Naive B cell (primary cell): Measurements from ENCODE around the gene ARV1. TPM values are rescaled to one million over a fixed set of nuclear protein-coding genes. Genes with fewer than 3 reads are reported as not detected.
"Not testable (repeated sequence)": the region's sequence is repeated elsewhere in the genome, so short reads cannot be mapped to it uniquely, and the experiment has no call there.

Source experiments
- ATAC-seq, 2 donors: fragments of 150-1000 bp; cut with Tn5 transposase; 2 replicates each; pipeline ENCODE4 v1.10.0; 2021; ENCODE audit warnings: low read depth in 2 of 2, mild to moderate bottlenecking in 2 of 2, moderate library complexity in 2 of 2
- DNase-seq: peaks from one replicate; pipeline ENCODE4 v3.0.0; 2022
- H3K27ac Mint-ChIP-seq, 6 donors: one replicate each; pipeline ENCODE4 v1.8.0; 2020 to 2022; ENCODE audit warnings: mild to moderate bottlenecking in 6 of 6, mixed read lengths in 6 of 6, moderate library complexity in 5 of 6, inconsistent platforms in 2 of 6
- H3K27me3 Mint-ChIP-seq, 3 donors: one replicate each; pipeline ENCODE4 v1.8.0; 2021 to 2022; ENCODE audit warnings: mixed read lengths in 3 of 3, mild to moderate bottlenecking in 1 of 3
- H3K36me3 Mint-ChIP-seq, 2 donors: one replicate each; pipeline ENCODE4 v1.8.0; 2020 to 2022; ENCODE audit warnings: mixed read lengths in 2 of 2, inconsistent platforms in 1 of 2, mild to moderate bottlenecking in 1 of 2
- H3K4me1 Mint-ChIP-seq, 3 donors: one replicate each; pipeline ENCODE4 v1.8.0; 2020 to 2022; ENCODE audit warnings: mixed read lengths in 3 of 3, inconsistent platforms in 1 of 3, mild to moderate bottlenecking in 1 of 3, moderate library complexity in 1 of 3
- H3K4me3 Mint-ChIP-seq, 8 donors: one replicate each; pipeline ENCODE4 v1.8.0; 2020 to 2022; ENCODE audit warnings: mild to moderate bottlenecking in 8 of 8, mixed read lengths in 8 of 8, moderate library complexity in 8 of 8, inconsistent platforms in 2 of 8
- H3K9me3 Mint-ChIP-seq, 7 donors: one replicate each; pipeline ENCODE4 v1.8.0; 2020 to 2022; ENCODE audit warnings: mixed read lengths in 7 of 7, mild to moderate bottlenecking in 5 of 7, inconsistent platforms in 2 of 7, moderate library complexity in 1 of 7
- polyA plus RNA-seq, 6 donors: library from polyadenylated mRNA; unstranded; fragments of 300-500 nt; fragmentation: Illumina TruSeq; gene quantifications; one replicate each; pipeline ENCODE4 v1.2.3, GENCODE V29; 2021; ENCODE audit warnings: low read depth in 6 of 6

ARV1 gene
- polyA plus RNA-seq, 6 donors from 2014 or later: 33.6 to 46.4 (median 38.8) TPM

DNA sequence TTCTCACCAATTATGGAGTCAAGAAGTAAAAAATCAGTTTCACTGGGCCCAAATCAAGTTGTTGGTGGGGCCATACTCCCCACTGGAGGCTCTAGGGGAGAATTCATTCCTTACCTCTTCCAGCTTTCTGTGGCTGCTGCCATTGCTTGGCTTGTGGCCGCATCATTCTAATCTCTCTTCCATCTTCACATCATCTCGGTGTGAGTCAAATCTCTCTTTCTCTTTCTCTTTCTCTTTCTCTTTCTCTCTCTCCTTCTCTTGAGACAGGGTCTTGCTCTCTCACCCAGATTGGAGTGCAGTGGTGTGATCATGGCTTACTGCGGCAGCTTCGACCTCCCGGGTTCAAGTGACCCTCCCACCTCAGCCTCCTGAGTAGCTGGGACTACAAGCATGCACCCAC is 33.1 kb downstream of the ARV1 start:
- ATAC-seq: no peak

DNA sequence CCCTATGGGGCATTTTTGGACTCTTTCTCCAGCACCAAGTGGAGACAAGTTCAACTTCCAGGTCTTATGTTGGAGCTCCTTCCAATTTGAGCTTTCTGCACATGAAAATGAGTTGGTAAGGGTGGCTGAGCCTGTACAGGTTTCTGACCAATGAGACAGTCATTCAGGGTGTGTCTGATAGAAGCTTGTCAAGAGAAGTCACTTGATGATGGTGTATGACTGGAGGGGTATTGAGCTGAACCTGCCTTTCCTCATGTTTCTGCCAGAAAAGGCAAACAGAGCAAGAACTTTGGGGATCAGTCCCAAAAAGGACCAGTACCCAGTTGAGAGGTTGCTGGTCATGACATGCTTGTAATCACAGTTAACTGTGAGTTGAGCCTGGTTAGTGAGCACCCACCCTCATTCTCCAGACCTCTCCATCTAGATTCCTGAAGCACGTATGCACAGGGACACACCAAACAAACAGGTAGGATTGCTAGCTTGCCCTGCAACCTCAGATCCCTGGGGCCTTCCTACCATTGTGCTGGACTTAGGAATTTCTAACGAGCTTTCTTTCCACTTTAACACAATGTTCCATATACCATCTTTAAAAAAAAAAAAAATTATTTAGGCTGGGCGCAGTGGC is 34.6 kb downstream of the ARV1 start:
- H3K36me3 Mint-ChIP-seq: no peaks in the 10 kb centered on the region
- H3K27me3 Mint-ChIP-seq: no peaks in the 10 kb centered on the region
- no peaks in the 10 kb centered on the region for H3K9me3 Mint-ChIP-seq
- no peak overlapping the region for H3K27ac Mint-ChIP-seq
- no peaks in the 10 kb centered on the region for H3K4me1 Mint-ChIP-seq
- ATAC-seq (no peak), DNase-seq (no peak)
- no peak overlapping the region for H3K4me3 Mint-ChIP-seq

More for the DNA sequence above, 33.1 kb downstream of the ARV1 start:
- Mint-ChIP-seq H3K36me3 (no peaks in the 10 kb centered on the region), H3K27me3 (no peaks in the 10 kb centered on the region), H3K4me3 (no peak overlapping the region), H3K4me1 (no peaks in the 10 kb centered on the region), H3K9me3 (peaks cover 0 to 10% (median 9%) of the 10 kb centered on the region in 7 donors), H3K27ac (no peak overlapping the region)
- no peak for DNase-seq

DNA sequence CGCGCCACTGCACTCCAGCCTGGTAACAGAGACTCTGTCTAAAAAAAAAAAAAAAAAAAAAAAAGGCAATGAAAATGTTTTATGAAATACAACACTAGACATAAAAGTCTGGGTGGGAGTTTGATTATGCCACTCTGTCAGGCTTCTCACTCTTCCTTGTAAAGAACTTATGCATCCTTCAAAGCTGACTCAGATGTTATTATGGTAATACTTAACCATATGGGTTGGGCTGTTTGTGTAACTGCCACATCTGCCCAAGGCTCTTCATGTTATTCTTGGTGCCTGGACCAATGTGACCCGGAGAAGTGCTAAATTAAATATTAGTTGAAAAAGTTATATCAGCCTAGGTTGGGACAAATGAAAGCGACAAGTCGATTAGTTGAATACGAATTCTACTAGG is 37.3 kb downstream of the ARV1 start:
- Mint-ChIP-seq H3K36me3 (peaks cover 0 to 5% of the 10 kb centered on the region in 2 donors), H3K4me1 (peaks cover 0 to 9% (median 0%) of the 10 kb centered on the region in 3 donors), H3K9me3 (no peaks in the 10 kb centered on the region), H3K4me3 (no peak overlapping the region), H3K27ac (no peak overlapping the region), H3K27me3 (no peaks in the 10 kb centered on the region)
- ATAC-seq (no peak), DNase-seq (no peak)

DNA sequence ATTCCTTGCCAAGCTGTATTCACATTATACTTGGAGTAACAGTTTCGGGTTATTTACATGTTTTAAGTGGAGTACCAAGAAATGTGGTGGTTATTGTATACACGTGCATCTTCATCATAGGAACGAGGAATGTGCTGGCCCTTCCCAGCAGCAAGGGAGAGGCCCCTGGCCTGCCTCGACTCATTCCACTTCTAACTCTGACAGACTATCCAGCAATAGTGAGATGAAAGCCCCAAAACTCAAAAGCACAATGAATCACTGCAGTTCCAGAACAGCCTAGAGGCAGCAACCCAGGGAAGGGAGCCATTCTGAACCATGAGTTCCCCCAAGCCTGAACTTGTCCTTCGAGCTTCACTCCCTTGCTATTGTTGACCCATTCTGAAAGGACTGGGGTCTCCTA is 38.1 kb downstream of the ARV1 start:
- H3K4me3 Mint-ChIP-seq: no peak overlapping the region
- H3K9me3 Mint-ChIP-seq: no peaks in the 10 kb centered on the region
- no peaks in the 10 kb centered on the region for H3K27me3 Mint-ChIP-seq
- peaks cover 0 to 9% (median 0%) of the 10 kb centered on the region in 3 donors for H3K4me1 Mint-ChIP-seq
- ATAC-seq: no peak
- DNase-seq: no peak
- peak overlapping the region in 1 of 6 donors; percentile 38 for H3K27ac Mint-ChIP-seq
- H3K36me3 Mint-ChIP-seq: peaks cover 0 to 8% of the 10 kb centered on the region in 2 donors

DNA sequence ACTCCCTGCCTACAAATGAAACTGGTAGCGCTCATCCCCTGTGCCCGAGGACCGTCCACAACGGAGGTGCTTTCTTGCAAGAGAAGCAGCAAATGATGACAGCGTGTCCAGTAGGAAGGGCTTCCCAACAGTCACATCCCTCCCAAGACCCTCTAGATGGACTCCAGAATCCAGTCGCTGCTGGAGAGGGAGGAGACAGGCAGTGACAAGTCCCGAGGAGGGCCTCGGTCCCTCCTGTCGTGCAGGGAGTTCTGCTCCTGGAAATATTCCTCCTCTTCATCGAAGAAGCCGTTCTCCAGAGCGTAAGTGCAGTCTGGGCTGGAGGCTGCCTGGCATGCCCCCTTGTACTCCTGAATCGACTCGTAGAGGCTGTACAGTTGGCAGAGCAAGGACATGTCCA is 40.8 kb downstream of the ARV1 start:
- Mint-ChIP-seq H3K36me3 (peaks cover 0 to 10% of the 10 kb centered on the region in 2 donors), H3K27me3 (no peaks in the 10 kb centered on the region), H3K4me1 (peaks cover 0 to 9% (median 0%) of the 10 kb centered on the region in 3 donors), H3K9me3 (no peaks in the 10 kb centered on the region), H3K4me3 (peak overlapping the region in 3 of 8 donors; percentile 43 to 90 (median 72)), H3K27ac (no peak overlapping the region)
- DNase-seq (no peak), ATAC-seq (no peak)

DNA sequence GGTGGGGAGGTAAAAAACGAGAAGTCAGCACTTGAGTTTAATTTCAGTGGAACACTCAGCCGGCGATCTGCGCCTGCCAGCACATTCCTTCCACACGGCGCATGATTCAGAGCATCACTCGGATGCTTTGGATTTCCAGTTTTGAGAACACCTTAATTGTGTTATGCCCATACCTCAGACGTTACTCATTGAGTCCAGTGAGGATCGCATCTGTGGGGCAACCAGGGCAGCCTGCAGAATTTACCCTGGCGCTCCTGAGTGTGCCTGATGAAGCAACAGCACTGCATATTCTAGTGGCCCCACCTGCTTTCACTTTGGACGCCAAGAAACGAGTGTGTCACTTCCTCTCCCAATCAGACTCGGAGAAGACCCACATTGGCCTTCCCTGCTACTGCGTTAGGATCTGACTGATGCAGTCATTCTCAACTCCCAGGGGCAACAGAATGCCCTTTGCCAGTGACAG is 41.3 kb downstream of the ARV1 start:
- Mint-ChIP-seq H3K9me3 (no peaks in the 10 kb centered on the region), H3K27ac (peak overlapping the region in 1 of 6 donors; percentile 56), H3K4me1 (peaks cover 0 to 9% (median 0%) of the 10 kb centered on the region in 3 donors), H3K27me3 (no peaks in the 10 kb centered on the region), H3K36me3 (peaks cover 0 to 10% of the 10 kb centered on the region in 2 donors), H3K4me3 (peak overlapping the region; percentile 30 to 90 (median 70))
- DNase-seq: no peak
- ATAC-seq: peak in 1 of 2 donors; percentile 47

DNA sequence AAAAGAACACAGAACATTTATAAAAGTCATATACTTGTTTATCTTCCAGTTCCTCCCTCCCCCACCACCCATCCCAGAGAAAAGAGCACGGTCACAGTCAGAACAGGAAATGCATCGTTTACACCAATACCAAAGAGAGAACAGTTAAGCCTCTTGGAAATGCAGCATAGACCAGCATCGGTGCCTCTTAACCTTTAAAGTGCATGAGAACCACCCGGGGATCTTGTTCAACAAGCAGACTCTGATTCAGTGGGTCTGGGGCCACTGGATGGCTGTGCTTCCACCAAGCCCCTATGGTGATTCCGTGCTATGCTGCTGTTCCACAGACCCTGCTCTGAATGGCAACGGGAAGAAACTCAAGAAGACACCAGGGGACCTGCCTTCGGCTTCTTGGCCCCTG is 41.9 kb downstream of the ARV1 start:
- Mint-ChIP-seq H3K27me3 (no peaks in the 10 kb centered on the region), H3K36me3 (peaks cover 0 to 10% of the 10 kb centered on the region in 2 donors), H3K4me3 (peak overlapping the region in 2 of 8 donors; percentile 25 to 43), H3K27ac (peak overlapping the region in 2 of 6 donors; percentile 57 to 67), H3K4me1 (peaks cover 0 to 9% (median 0%) of the 10 kb centered on the region in 3 donors), H3K9me3 (no peaks in the 10 kb centered on the region)
- ATAC-seq: no peak
- no peak for DNase-seq

DNA sequence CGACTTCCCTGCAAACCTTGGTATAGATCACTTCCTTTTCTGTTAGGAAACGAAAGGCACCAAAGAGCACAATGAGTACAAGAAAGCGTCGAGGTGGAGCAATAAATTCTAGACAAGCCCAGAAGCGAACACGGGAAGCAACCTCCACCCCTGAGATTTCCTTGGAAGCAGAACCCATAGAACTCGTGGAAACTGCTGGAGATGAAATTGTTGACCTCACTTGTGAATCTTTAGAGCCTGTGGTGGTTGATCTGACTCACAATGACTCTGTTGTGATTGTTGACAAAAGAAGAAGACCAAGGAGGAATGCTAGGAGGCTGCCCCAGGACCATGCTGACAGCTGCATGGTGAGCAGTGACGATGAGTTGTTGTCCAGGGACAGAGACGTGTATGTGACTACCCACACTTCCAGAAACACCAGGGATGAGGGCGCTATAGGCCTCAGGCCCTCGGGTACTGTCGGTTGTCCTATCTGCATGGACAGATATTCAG is 42.7 kb downstream of the ARV1 start:
- H3K4me1 Mint-ChIP-seq: peaks cover 0 to 9% (median 0%) of the 10 kb centered on the region in 3 donors

DNA sequence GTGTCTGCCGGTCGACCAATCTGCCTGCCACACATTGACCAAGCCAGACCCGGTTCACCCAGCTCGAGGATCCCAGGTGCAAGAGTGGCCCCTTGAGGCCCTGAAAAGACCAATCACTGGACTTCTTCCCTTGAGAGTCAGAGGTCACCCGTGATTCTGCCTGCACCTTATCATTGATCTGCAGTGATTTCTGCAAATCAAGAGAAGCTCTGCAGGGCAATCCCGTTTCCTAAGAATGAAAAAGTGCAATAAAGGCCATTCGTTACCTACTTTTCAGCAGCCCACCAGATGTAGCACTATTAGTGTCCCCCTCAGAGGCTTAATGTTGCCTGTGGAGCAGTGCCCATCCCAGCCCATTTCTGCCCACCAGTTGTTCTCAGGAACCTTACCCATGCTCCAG is 43.6 kb downstream of the ARV1 start:
- H3K27ac Mint-ChIP-seq, ATAC-seq, H3K27me3 Mint-ChIP-seq, H3K4me3 Mint-ChIP-seq, DNase-seq, H3K9me3 Mint-ChIP-seq: not testable (repeated sequence)
- peaks cover 0 to 10% of the 10 kb centered on the region in 2 donors for H3K36me3 Mint-ChIP-seq
- peaks cover under 1 to 14% (median 2%) of the 10 kb centered on the region in 3 donors for H3K4me1 Mint-ChIP-seq

More for the DNA sequence above, 42.7 kb downstream of the ARV1 start:
- Mint-ChIP-seq H3K4me3 (no peak overlapping the region), H3K27ac (peak overlapping the region in 1 of 6 donors; percentile 15), H3K27me3 (no peaks in the 10 kb centered on the region), H3K9me3 (no peaks in the 10 kb centered on the region), H3K36me3 (peaks cover 0 to 10% of the 10 kb centered on the region in 2 donors)
- DNase-seq (no peak), ATAC-seq (no peak)

DNA sequence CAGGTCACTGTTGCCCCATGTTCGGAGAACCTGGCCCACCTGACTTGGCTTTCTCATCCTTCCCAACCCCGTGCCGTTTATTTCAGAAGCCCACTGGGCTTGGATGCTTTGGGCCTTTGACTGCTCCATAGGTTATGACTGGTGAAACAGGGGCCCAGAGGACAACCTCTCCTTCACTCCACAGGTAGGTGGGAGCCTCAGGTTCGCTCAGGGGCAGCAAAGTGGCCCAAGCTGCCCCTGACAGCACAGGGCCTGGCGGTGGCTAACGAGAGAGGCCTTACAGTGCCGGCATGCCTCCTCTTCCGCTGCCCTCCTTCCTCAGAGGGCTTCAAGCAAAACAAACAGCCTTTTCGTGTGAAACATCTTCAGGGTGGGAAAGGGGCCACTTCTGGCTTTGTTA is 44.3 kb downstream of the ARV1 start:
- H3K27ac Mint-ChIP-seq: no peak overlapping the region
- H3K27me3 Mint-ChIP-seq: peaks cover 0 to 11% (median 0%) of the 10 kb centered on the region in 3 donors
- no peaks in the 10 kb centered on the region for H3K9me3 Mint-ChIP-seq
- H3K36me3 Mint-ChIP-seq: peaks cover 0 to 10% of the 10 kb centered on the region in 2 donors
- H3K4me3 Mint-ChIP-seq: no peak overlapping the region
- ATAC-seq (no peak), DNase-seq (no peak)
- H3K4me1 Mint-ChIP-seq: peaks cover 4 to 18% (median 8%) of the 10 kb centered on the region in 3 donors

DNA sequence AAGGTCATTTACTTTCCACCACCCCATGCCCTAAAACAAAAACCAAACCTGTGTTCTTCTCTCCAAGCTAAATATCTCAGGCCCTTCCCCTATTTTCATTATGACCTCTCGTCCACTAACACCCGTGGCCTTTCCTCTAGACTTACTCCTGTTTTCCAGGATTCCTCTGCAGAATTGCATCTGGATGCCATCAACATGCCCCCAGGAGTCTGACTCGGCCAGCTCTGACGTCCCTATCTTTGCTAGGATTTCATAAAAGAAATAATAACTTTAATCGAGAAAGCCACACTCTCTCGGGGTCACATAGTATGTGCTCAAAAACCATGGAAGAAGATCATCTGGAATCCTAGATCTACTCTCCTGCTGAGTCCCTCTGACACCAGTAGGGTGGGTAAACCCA is 47.7 kb downstream of the ARV1 start:
- H3K4me1 Mint-ChIP-seq: peaks cover 10 to 25% (median 14%) of the 10 kb centered on the region in 3 donors
- peaks cover 0 to 17% (median 5%) of the 10 kb centered on the region in 3 donors for H3K27me3 Mint-ChIP-seq
- ATAC-seq (no peak), DNase-seq (no peak)
- peaks cover 0 to 5% of the 10 kb centered on the region in 2 donors for H3K36me3 Mint-ChIP-seq
- H3K27ac Mint-ChIP-seq: peak overlapping the region in 1 of 6 donors; percentile 12
- no peak overlapping the region for H3K4me3 Mint-ChIP-seq
- H3K9me3 Mint-ChIP-seq: no peaks in the 10 kb centered on the region

DNA sequence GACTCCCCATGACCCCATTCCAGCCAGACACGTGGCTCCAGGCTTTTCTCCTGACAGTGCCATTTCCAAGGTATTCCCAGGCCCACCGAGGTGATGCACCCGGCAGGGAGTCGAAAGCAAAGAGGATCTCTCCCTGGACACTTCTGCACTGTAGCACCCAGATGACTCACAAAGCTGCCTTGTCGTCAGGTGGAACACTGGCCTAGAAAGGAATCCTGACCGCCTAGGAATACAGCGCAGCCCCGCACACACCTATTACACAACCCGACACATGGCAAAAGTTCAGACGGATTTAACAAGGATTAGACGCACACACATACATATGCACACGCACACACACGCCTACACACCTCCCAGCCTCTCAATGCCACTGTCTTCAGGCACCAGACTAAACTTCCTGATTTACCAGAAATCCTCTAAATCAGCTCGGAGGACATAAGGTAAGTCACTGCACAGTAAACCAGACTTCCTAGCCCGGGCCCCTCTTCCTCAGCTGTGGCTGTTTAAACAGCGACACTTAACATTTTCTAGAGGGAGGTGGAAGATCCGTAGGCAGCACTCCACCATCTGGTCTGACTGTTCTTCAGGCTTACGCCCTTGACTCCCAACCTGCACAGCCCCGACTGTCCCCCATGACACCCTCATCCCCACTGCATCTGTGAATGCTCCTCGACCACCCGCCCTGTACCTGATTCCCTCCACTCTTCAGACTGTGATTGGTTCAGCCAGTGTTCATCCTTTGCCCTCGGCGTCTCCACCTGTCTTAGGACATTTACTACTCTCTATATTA is 48.4 kb downstream of the ARV1 start:
- Mint-ChIP-seq H3K4me1 (peaks cover 12 to 25% (median 14%) of the 10 kb centered on the region in 3 donors), H3K4me3 (no peak overlapping the region), H3K27ac (peak overlapping the region in 2 of 6 donors; percentile 9 to 82), H3K36me3 (no peaks in the 10 kb centered on the region), H3K27me3 (peaks cover 0 to 17% (median 5%) of the 10 kb centered on the region in 3 donors), H3K9me3 (no peaks in the 10 kb centered on the region)
- no peak for DNase-seq
- ATAC-seq: no peak

DNA sequence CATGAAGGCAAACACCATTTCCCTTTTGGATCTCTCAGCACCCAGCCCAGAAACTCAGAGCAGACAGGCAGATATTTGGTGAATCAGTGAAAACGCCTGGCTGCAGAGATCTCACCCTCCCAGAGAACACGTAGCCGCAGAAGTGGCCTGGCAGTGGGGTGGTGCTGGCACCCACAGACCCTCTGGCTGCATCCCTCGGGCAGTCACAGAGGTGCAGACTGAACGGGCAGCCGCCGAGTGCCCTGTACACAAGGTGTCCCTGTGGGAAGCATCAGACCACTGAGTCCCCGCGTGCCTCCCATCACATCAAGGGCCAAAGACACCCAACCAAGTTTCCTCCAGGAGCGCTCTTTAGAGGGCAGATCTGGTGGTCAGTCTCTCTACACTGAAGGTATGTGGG is 49.1 kb downstream of the ARV1 start:
- H3K4me3 Mint-ChIP-seq: no peak overlapping the region
- DNase-seq (no peak), ATAC-seq (no peak)
- H3K4me1 Mint-ChIP-seq: peaks cover 14 to 28% (median 18%) of the 10 kb centered on the region in 3 donors
- H3K9me3 Mint-ChIP-seq: no peaks in the 10 kb centered on the region
- no peaks in the 10 kb centered on the region for H3K36me3 Mint-ChIP-seq
- H3K27ac Mint-ChIP-seq: no peak overlapping the region
- peaks cover 0 to 17% (median 5%) of the 10 kb centered on the region in 3 donors for H3K27me3 Mint-ChIP-seq
